ENCODE measurements around the gene DCAF11.

DCAF11 gene

GRCh38 chr14:24162093-24162492 lies 47.5 kb downstream of the DCAF11 start:
- no peak for DNase-seq

GRCh38 chr14:24164518-24164991 lies 50.0 kb downstream of the DCAF11 start:
- DNase-seq = no peak

GRCh38 chr14:24165785-24166184 lies 51.2 kb downstream of the DCAF11 start:
- DNase-seq = no peak

- DNase-seq = no peak
Measured at GRCh38 chr14:24167469-24168114, 53.0 kb downstream of the DCAF11 start.

GRCh38 chr14:24171422-24172260 lies 57.1 kb downstream of the DCAF11 start, which contains the start of gene REC8:
REC8 (plus strand) TSS chr14:24172080; CDS start chr14:24172553, 473 bp downstream.
- DNase-seq = peak; percentile 100

- DNase-seq = no peak
Measured at GRCh38 chr14:24172261-24172860, 57.8 kb downstream of the DCAF11 start.

GRCh38 chr14:24172871-24173281 lies 58.3 kb downstream of the DCAF11 start:
- DNase-seq = no peak

Measured in DMS79 (cell line).